Common myeloid progenitor, CD34-positive (primary cell): ENCODE measurements around the gene ACSBG1.

ENCODE experiments used
- CTCF ChIA-PET: fragments of 350-600 bp; sonication (Branson Sonifier 250); formaldehyde crosslinking; loops from one replicate; lab custom pipeline; 2021; ENCODE audit warnings: antibody characterized with exemption; lab: Charles Lee
- POLR2A ChIA-PET: fragments of 350-600 bp; sonication (Branson Sonifier 250); formaldehyde crosslinking; loops from one replicate; lab custom pipeline; 2021; ENCODE audit warnings: antibody characterized with exemption; lab: Charles Lee
- DNase-seq, 3 donors: peaks; one replicate each; pipeline versions ENCODE4 v3.0.0 to v3.0.0-alpha.2; 2013
- H3K27ac ChIP-seq, 2 experiments: 1 replicate in 1 of 2; 2 replicates in 1 of 2; pipeline ENCODE4 v1.7.0; 2013; ENCODE audit warnings: inconsistent platforms in 2 of 2, low read length in 2 of 2, mild to moderate bottlenecking in 2 of 2, low read depth in 1 of 2, moderate library complexity in 1 of 2; ENCODE audit not compliant: severe bottlenecking in 2 of 2, insufficient read depth in 1 of 2, poor library complexity in 1 of 2
- H3K27me3 ChIP-seq, 5 experiments: replicated peaks in 2 of 5; 1 replicate in 3 of 5; 2 replicates in 2 of 5; pipeline versions ENCODE4 v1.6.1 to v1.7.0; 2013; ENCODE audit warnings: low read length in 4 of 5, mild to moderate bottlenecking in 2 of 5, moderate library complexity in 2 of 5, inconsistent platforms in 1 of 5; ENCODE audit not compliant: insufficient read depth in 5 of 5, control insufficient read depth in 4 of 5
- H3K36me3 ChIP-seq, 4 experiments: 1 replicate in 2 of 4; 2 replicates in 2 of 4; pipeline versions ENCODE4 v1.6.1 to v1.7.0; 2013; ENCODE audit warnings: low read length in 3 of 4, control low read depth in 1 of 4, mild to moderate bottlenecking in 1 of 4; ENCODE audit not compliant: control insufficient read depth in 4 of 4, insufficient read depth in 4 of 4
- H3K4me1 ChIP-seq, 4 experiments: 1 replicate in 3 of 4; 2 replicates in 1 of 4; pipeline versions ENCODE4 v1.6.1 to v1.7.1; 2013; ENCODE audit warnings: low read length in 3 of 4, mild to moderate bottlenecking in 3 of 4, control low read depth in 1 of 4, inconsistent platforms in 1 of 4, moderate library complexity in 1 of 4; ENCODE audit not compliant: control insufficient read depth in 4 of 4, insufficient read depth in 4 of 4; ENCODE audit errors: control extremely low read depth in 1 of 4
- H3K4me3 ChIP-seq, 7 experiments: 1 replicate in 4 of 7; 2 replicates in 3 of 7; pipeline versions ENCODE4 v1.5.1 to v1.7.0; 2013; ENCODE audit warnings: mild to moderate bottlenecking in 7 of 7, low read length in 6 of 7, moderate library complexity in 6 of 7, inconsistent platforms in 2 of 7, low read depth in 2 of 7, control low read depth in 1 of 7; ENCODE audit not compliant: insufficient read depth in 4 of 7, control insufficient read depth in 1 of 7; ENCODE audit errors: extremely low read depth in 1 of 7
- H3K9me3 ChIP-seq, 5 experiments: 1 replicate in 4 of 5; 2 replicates in 1 of 5; pipeline versions ENCODE4 v1.6.1 to v1.7.1; 2013; ENCODE audit warnings: low read length in 4 of 5, mild to moderate bottlenecking in 2 of 5, inconsistent platforms in 1 of 5, low read depth in 1 of 5, moderate library complexity in 1 of 5; ENCODE audit not compliant: control insufficient read depth in 4 of 5, insufficient read depth in 2 of 5; ENCODE audit errors: control extremely low read depth in 1 of 5
- WGBS: methylation state at CpG from one replicate; pipeline ENCODE4 v1.1.5; 2013; ENCODE audit not compliant: insufficient coverage; 5-methylcytosine and 5-hydroxymethylcytosine counted together

ACSBG1 gene

DNA sequence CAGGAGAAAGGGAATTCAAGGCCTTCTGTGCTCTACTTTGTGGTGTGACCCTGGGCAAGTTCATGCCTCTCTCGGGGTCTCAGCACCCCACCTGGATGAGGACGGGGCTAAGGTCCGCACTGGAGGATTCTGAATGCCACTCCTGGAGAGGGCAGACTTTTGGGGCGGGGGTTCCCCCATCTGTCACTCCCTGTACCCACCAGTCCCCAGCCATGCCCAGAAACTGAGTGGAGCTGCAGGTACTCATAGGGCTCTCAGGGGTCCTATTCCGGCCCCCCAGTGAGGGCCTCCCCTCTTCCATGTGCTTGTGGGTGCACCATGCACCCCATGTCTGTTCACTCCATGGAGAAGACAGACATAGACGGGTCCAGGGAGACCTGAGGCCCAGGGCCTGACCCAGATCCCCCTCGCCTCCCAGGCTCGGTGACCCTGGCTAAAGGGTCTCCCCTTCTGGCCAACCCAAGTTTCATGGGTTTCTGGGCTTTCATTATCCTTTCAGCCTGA lies 26.0 kb downstream of the ACSBG1 start:
- CTCF ChIA-PET = no interaction called here
- POLR2A ChIA-PET = no interaction called here
- 87% methylated on average over 7 of the region's 8 CpGs for WGBS
- Histone ChIP-seq H3K27me3 (no peaks in the 10 kb centered on the region), H3K4me1 (peaks cover 0 to 8% (median 6%) of the 10 kb centered on the region in 4 experiments), H3K4me3 (no peak overlapping the region), H3K9me3 (no peaks in the 10 kb centered on the region), H3K36me3 (no peaks in the 10 kb centered on the region), H3K27ac (no peak overlapping the region)
- DNase-seq = no peak

DNA sequence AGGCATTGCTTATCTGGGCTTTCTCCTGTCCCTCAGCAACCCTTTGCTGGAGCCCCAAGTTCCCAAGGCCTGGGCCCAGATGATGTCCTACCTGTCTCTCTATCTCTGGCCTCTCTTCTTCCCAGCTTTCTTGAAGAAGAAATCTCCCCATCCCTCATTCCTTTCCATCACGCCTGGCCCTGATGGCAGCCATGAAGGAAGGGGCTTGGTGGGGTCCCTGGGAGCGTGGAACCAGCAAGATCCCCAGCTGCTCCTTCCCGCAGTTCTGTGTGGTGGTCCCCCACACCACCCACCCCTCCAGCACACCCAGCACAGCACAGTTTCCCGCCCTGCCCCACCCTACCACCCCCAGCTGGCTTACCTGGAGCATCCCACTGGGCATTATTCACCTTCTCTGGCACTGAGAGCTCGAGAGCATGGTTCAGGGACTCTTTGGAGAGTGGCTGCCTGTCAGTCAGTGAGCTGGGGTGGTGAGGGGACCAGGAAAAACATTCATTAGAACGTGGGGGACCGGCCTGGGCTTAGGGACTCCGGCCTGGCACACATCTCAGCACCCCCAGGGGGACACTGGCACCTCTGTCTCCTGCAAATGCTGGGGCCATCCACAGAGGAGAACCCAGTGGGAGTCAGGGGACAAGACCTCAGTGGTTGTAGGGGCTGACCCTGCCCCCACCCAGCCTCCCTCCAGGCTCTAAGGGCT lies 26.6 kb downstream of the ACSBG1 start:
- Histone ChIP-seq H3K9me3 (no peaks in the 10 kb centered on the region), H3K27me3 (no peaks in the 10 kb centered on the region), H3K36me3 (no peaks in the 10 kb centered on the region), H3K27ac (no peak overlapping the region), H3K4me1 (peaks cover 0 to 13% (median 7%) of the 10 kb centered on the region in 4 experiments), H3K4me3 (no peak overlapping the region)
- ChIA-PET POLR2A (no interaction called here), CTCF (no interaction called here)
- no peak for DNase-seq
- 96% methylated on average over 6 of the region's 8 CpGs for WGBS

DNA sequence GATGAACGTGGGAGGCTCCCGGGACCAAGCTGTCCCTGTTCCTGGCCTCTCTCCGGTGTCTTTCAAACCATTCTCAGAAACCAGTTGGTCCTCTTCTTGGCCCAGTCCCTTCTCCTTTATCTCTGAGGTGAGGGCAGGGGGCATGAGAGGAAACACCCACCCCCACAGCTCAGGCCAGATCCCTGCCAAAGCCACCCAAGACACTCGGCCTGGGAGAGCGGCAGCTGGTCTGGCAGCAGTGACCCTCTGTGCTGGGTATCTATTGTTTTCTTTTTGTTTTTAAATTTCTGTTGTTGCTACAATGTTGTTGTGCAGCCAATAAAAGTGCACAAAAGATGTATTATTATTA lies 27.3 kb downstream of the ACSBG1 start:
- no peaks in the 10 kb centered on the region for H3K27me3 ChIP-seq
- no peaks in the 10 kb centered on the region for H3K9me3 ChIP-seq
- CTCF ChIA-PET = no interaction called here
- no peak overlapping the region for H3K27ac ChIP-seq
- POLR2A ChIA-PET = interaction anchor here (0.5 kb wide), 1 partner anchor 54 kb away, joined by 3 read pairs; no protein-coding TSS in a partner anchor
- H3K36me3 ChIP-seq = no peaks in the 10 kb centered on the region
- WGBS = no CpG with 5 or more reads among the region's 5 CpGs
- DNase-seq = no peak
- no peak overlapping the region for H3K4me3 ChIP-seq
- peaks cover 0 to 13% (median 5%) of the 10 kb centered on the region in 4 experiments for H3K4me1 ChIP-seq

DNA sequence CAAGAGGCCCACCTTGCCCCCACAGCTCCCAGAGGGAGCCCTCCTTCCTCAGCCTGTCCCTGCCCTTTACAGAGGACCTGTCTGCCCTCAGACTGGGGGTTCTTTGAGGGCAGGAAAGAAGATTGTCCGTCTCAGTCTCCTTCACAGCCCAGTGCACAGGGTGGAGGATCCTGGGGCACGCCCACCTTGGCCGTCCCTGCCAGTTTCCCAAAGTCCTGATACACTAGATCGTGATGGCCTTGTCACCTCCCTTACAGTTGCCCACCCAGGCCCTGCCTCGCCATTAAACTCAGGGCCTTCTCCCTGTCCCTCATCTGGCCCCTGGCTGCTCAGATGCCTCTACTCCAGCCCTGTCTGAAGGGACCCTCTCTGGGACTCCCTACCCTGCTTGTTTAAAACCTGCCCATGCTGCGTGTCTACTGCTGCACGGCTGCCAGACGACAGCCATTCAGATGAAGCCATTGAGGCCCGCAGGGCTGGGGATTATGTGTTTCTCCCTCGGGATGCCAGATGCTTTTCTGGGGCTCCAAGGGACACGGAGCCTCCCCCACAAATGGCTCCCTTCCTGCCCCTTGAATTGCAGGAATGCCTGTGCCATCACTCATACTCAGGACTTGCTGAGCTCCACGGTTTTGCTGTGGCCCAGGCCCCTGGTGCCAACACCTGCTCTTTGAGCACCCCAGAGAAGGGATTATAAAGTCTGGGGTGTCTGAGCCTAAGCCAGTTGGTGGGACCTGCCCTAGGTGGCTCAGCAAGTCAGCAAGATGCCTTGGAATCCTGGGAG lies 27.8 kb downstream of the ACSBG1 start:
- H3K4me3 ChIP-seq = no peak overlapping the region
- no peaks in the 10 kb centered on the region for H3K36me3 ChIP-seq
- CTCF ChIA-PET = interaction anchor here (0.9 to 3.4 kb wide), 3 partner anchors 11 to 34 kb away, joined by 5 to 24 read pairs (median 5); no protein-coding TSS in a partner anchor
- no peak for DNase-seq
- H3K27me3 ChIP-seq = no peaks in the 10 kb centered on the region
- no peaks in the 10 kb centered on the region for H3K9me3 ChIP-seq
- H3K4me1 ChIP-seq = peaks cover 0 to 13% (median 5%) of the 10 kb centered on the region in 4 experiments
- POLR2A ChIA-PET = interaction anchor here (0.5 kb wide), 1 partner anchor 55 kb away, joined by 3 read pairs; no protein-coding TSS in a partner anchor
- 94% methylated on average over 11 of the region's 12 CpGs for WGBS
- no peak overlapping the region for H3K27ac ChIP-seq

DNA sequence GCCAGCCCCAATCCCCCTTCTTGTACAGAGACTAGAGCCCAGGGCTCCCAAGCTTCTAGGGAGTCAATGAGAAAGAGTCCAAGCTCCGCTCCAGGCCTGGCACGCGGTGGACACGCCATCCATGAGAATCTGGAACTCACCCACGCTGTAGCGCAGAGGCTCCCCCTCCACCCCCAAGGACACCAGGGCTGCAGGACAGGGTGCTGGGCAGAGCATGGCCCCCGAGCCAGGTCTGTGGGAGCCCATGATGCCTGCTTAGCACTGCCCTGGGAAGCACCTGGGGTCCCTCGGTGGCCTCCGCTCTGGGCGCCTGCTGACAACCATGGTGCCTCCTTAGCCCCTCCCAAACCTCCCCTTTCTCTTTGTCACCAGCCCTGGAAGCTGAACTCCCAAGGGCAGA lies 28.5 kb downstream of the ACSBG1 start:
- Histone ChIP-seq H3K27me3 (no peaks in the 10 kb centered on the region), H3K4me3 (no peak overlapping the region), H3K9me3 (no peaks in the 10 kb centered on the region), H3K27ac (no peak overlapping the region), H3K36me3 (no peaks in the 10 kb centered on the region), H3K4me1 (peaks cover 0 to 13% (median 5%) of the 10 kb centered on the region in 4 experiments)
- POLR2A ChIA-PET = no interaction called here
- CTCF ChIA-PET = interaction anchor here (0.9 to 3.4 kb wide), 3 partner anchors 11 to 34 kb away, joined by 5 to 24 read pairs (median 5); no protein-coding TSS in a partner anchor
- WGBS = 98% methylated on average over 8 of the region's 10 CpGs
- no peak for DNase-seq

DNA sequence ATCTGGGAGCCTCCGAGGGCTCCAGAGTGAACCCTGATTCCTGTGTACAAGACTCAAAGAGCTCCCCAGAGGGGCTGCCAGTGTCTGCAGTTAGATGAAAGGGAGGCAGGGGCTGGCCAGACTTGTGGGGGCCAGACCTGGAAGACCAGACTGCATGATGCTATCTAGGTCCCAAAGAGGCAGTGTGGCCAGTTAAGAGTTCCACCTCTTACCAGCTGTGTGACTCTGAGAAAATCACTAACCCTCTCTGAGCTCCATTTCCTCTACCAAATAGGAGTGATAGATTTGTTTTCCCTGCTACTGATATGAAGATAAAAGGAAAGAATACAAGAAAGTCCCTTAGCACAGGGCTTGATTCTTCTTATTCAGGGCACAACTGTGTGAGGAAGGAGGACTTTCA lies 29.0 kb downstream of the ACSBG1 start:
- Histone ChIP-seq H3K27ac (no peak overlapping the region), H3K27me3 (no peaks in the 10 kb centered on the region), H3K4me3 (no peak overlapping the region), H3K36me3 (no peaks in the 10 kb centered on the region), H3K4me1 (peaks cover 0 to 13% (median 5%) of the 10 kb centered on the region in 4 experiments), H3K9me3 (no peaks in the 10 kb centered on the region)
- WGBS = 100% methylated on average over 1 of the region's 1 CpG
- POLR2A ChIA-PET = no interaction called here
- DNase-seq = no peak
- CTCF ChIA-PET = interaction anchor here (0.8 to 3.4 kb wide), 4 partner anchors 10 to 35 kb away, joined by 3 to 24 read pairs (median 5); no protein-coding TSS in a partner anchor
